Measurements from ENCODE around the gene RPS17.
"Not testable (repeated sequence)": the region's sequence is repeated elsewhere in the genome, so short reads cannot be mapped to it uniquely, and the experiment has no call there.

Gene RPS17

DNA sequence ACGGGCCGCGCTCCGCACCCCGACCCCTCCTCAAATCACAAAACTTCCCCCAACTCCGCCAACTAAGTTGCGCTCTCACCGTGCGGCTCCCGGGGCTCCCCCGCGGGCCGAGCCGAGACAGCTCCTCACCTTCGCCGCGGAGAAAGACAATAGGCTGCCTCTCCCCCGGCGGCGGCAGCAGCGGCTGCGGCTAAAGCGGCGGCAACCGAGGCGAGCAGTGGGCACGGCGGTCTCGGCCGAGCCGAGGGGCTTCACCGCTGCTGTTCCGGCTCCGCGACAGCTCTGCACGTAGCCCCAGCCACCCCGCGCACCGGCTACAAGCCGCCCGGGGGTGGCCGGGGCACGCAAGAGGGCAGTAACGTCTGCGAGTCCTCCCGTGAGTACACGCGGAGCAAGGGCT is 26.7 kb downstream of the RPS17 start:
- DNase-seq (ENCODE audit: low read depth in 1 of 2, low spot score in 1 of 2): not testable (repeated sequence)

DNA sequence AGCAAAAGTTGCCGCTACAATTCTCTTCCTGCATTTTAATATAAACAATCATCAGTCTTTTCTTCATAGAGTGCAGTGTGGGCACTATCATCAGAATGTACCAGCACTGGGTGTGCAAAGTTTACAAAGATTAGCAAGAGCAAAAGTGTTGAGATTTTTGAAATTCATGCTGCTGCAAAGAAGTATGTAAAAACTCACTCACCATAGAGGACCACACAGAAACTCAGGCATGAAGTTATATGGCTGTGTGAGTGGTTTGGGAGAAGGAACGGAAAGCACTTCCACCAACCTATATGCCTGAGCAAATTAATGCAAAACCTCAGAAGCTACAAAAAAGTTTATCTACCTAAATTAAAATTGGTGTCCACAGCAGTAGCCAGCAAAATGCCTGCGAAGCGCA is 32.6 kb downstream of the RPS17 start:
- not testable (repeated sequence) for DNase-seq (ENCODE audit: low read depth in 1 of 2, low spot score in 1 of 2)

DNA sequence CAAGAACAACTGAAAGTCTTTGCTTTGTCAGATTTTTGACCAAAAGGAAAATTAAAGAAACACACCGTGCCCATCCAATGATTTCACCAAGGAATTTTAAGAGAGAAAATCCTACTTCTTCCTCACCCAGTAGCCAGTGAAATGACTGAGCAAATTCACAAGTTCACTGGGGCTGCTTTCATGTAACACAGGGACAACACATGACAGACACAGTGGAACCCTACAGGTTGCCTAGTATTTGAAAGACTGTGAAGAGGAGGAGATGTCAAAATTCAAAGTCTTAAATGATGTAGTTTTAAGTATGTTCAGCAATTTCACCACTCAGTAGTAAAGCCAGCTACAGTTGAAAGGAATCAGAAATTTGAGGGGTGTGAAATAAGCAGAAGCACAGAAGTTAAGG is 33.2 kb downstream of the RPS17 start:
- DNase-seq (ENCODE audit: low read depth in 1 of 2, low spot score in 1 of 2): not testable (repeated sequence)

DNA sequence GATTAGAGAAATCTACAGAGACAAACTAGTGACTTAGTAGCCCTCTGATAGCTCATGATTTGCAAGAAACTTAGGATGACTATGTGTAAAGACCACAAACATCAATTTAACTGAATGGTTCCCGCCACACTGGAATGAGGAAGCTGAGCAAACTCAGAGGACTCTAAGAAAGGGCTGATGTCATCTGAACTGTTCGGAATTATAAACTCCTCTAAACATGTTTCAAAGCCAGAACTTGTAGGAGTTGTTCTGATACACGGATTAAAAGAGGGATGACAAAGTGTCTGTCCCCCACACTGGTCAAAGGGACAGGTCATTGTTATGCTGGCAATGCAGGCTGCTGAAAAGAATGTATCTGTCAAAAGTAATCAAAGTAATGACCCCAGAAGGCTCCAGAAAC is 34.4 kb downstream of the RPS17 start:
- DNase-seq (ENCODE audit: low read depth in 1 of 2, low spot score in 1 of 2): not testable (repeated sequence)

DNA sequence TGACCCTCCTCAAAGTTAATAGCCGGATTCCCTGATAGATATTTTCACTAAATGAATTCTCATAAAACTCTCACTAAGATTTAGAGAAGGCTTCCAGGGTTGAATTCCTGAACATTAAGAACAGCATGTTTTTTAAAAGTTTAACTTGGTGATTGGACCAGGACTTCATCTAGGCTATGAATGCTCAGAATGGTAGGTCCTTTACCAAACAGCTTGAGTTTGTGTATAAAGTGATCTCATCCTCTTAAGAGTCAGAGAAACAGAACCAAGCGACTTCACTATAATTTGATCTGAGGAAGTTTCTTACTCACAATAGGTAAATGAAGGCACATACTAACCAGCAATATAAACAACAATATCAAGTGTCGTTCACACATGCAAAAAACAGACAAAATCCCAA is 36.2 kb downstream of the RPS17 start:
- not testable (repeated sequence) for DNase-seq (ENCODE audit: low read depth in 1 of 2, low spot score in 1 of 2)

DNA sequence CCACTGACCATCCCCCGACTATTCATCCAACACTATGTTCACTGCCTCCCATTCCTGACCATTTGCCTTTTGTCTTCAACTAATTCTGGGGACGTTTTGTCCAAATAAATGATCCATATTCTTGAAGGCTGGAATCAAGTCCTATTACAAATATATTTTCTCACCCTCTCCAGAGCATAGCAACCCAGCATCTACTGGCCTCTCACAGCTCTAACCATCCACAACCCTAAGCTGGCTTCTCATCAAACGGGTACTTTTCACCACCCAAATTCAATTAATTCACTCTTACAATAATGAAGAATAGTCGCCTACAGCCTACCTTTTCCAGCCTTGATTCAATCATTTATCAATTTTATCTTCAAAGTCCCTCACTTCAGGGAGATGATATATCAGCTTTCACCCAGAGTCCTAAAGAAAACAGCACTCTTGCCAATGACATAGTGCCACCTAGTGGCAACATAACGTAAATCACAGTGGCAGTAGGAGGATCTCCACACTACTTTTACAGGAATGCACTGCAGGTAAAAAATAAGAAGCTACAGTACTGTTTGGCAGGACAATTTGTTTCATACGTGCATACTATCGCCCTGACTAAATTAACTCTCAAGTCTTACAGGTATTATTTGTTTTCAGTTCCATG is 37.4 kb downstream of the RPS17 start:
- not testable (repeated sequence) for DNase-seq (ENCODE audit: low read depth in 1 of 2, low spot score in 1 of 2)

DNA sequence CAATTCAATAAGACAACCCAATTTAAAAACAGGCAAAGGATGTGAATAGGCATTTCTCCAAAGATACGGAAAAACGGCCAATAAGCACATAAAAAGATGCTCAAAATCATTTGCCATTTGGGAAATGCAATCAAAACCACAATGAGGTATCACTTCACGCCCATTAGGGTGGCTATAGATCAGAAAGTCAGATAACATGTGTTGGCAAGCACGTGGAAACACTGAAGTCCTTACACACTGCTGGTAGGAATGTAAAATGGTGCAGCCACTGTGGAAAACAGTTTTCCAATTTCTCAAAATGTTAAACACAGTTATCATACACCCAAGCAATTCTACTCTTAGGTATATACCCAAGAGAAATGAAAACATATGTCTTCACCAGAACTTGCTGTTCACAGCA is 39.5 kb downstream of the RPS17 start:
- not testable (repeated sequence) for DNase-seq (ENCODE audit: low read depth in 1 of 2, low spot score in 1 of 2)

DNA sequence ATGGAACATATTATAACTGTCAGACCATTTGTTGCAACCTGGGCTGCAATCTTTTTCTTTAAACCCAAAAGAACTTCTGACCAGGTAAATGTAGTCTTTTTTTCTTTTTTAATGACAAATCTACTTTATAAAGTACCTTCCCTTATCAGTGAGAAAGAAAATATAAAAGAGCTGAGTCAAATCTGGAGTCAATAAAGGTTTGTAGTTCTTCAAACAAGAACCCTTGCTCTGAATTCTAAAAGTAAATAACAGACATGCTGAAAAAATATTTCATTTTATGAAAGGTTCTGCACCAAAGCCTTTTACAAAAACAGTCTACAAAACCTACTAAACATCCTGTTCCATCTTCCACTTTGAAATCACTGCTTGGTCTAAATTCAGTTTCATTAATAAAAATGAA is 42.3 kb downstream of the RPS17 start:
- DNase-seq (ENCODE audit: low read depth in 1 of 2, low spot score in 1 of 2): not testable (repeated sequence)

DNA sequence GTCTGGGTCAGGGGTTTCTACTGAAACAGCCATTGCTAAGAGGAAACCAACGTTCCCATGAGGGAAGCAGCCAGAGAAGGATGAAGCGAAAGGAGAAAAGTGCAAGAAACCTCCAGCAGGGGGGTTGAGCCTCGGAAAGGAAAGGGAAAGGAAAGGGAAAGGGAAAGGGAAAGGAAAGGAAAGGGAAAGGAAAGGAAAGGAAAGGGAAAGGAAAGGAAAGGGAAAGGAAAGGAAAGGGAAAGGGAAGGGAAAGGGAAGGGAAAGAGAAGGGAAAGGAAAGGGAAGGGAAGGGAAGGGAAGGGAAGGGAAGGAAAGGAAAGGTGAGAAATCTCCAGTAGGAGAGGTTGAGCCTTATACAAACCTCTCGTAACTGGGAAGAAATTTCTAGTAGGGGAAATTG is 52.0 kb downstream of the RPS17 start:
- not testable (repeated sequence) for DNase-seq (ENCODE audit: low read depth in 1 of 2, low spot score in 1 of 2)

DNA sequence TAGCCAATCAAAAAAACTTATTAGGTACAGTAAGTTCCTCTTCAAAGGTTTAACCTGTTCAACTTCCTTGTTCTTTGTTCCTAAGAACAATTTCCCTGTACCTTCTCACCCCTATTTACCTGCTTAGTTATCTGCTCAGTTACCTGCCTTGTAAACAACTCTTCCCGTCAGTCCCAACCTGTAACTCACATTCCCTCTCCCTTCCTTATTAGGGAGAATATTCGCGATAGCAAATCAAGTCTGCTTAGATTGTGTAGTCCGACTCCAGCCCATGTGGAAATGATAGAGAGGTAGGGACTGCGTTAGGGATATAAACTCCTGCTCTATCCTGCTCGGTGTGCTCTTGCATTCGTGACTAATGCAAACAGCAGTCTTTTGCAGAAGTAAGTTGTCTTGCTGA is 53.2 kb downstream of the RPS17 start:
- not testable (repeated sequence) for DNase-seq (ENCODE audit: low read depth in 1 of 2, low spot score in 1 of 2)
